Gastroesophageal sphincter (tissue), 4 donors: ENCODE measurements around the gene NOD1. TPM values are rescaled to one million over a fixed set of nuclear protein-coding genes. Genes with fewer than 3 reads are reported as not detected.

Source experiments
- ATAC-seq: fragments of 150-250 bp; one replicate; pipeline ENCODE4 v1.9.1; 2016; ENCODE audit warnings: mild to moderate bottlenecking, moderate library complexity
- H3K27ac ChIP-seq, 4 donors: fragments of 200-600 bp; sonication (generic) in 3 of 4; 1 replicate in 3 of 4; 2 replicates in 1 of 4; pipeline ENCODE4 v1.5.1; 2016 to 2019
- H3K27me3 ChIP-seq: fragments of 200-600 bp; sonication (generic); one replicate; pipeline ENCODE4 v1.5.1; 2019
- H3K36me3 ChIP-seq, 2 donors: fragments of 200-600 bp; sonication (generic); one replicate each; pipeline ENCODE4 v1.5.1; 2019; ENCODE audit warnings: control low read depth in 1 of 2
- H3K4me1 ChIP-seq, 3 donors: fragments of 200-600 bp; sonication (generic); 1 replicate in 2 of 3; 2 replicates in 1 of 3; pipeline ENCODE4 v1.5.1; 2016 to 2019; ENCODE audit warnings: control low read depth in 2 of 3
- H3K4me3 ChIP-seq, 2 donors: fragments of 200-600 bp; sonication (generic); one replicate each; pipeline ENCODE4 v1.5.1; 2019; ENCODE audit warnings: mild to moderate bottlenecking in 1 of 2, moderate library complexity in 1 of 2
- H3K9me3 ChIP-seq, 3 donors: fragments of 200-600 bp; sonication (generic); one replicate each; pipeline ENCODE4 v1.5.1; 2017 to 2019; ENCODE audit warnings: control low read depth in 2 of 3
- CTCF ChIP-seq, 4 experiments: fragments of 200-600 bp in 2 of 4; fragments of 450-650 bp in 2 of 4; sonication (generic) in 1 of 4; IDR thresholded peaks; one replicate each; pipeline ENCODE4 v1.5.1; 2017 to 2019; ENCODE audit warnings: antibody characterized with exemption in 4 of 4, mild to moderate bottlenecking in 2 of 4, moderate library complexity in 2 of 4
- EP300 ChIP-seq: sonication (generic); formaldehyde crosslinking; IDR thresholded peaks from one replicate; pipeline ENCODE4 v1.6.1; 2017; ENCODE audit warnings: antibody characterized with exemption, mild to moderate bottlenecking
- POLR2A ChIP-seq, 2 donors: fragments of 450-650 bp; IDR thresholded peaks; one replicate each; pipeline ENCODE4 v1.6.1; 2017; ENCODE audit warnings: antibody characterized with exemption in 2 of 2, mild to moderate bottlenecking in 2 of 2, moderate library complexity in 1 of 2
- POLR2AphosphoS5 ChIP-seq: sonication (generic); formaldehyde crosslinking; IDR thresholded peaks from one replicate; pipeline ENCODE4 v1.6.1; 2017; ENCODE audit warnings: antibody characterized with exemption
- WGBS, 2 donors: methylation state at CpG; one replicate each; pipeline ENCODE4 v1.1.5; 2018; ENCODE audit warnings: low coverage in 1 of 2; 5-methylcytosine and 5-hydroxymethylcytosine counted together
- total RNA-seq, 4 donors: library from RNA; depleted of rRNA; stranded (reverse); fragments of >200 nt; gene quantifications; one replicate each; pipeline ENCODE4 v1.1.0, GENCODE V29; 2016

Gene NOD1
- total RNA-seq, 4 donors from 2014 or later: 10.3 to 28.1 (median 16.9) TPM

DNA sequence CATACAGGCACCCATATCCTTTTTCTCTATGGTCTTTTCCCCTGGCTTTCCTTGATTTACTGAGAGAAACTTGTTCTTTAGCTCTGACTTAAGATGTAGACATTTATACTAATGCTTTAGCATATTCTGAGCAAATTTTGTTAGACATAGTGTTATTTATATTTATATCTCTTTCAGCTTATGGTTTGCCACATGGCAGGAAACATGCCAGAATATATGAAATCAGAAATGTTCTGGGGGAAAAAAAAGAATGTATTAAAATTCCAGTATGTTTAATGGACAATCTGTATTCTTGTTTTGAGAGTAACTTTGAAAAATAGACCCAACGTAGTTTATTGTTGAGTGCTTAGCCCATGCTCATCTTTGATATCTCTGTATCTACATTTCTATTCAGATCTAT, 36.2 kb upstream of the NOD1 start:
- TF ChIP-seq POLR2A (IDR thresholded peaks at IDR 0.05) (no peak), CTCF (IDR thresholded peaks at IDR 0.05) (no peak)
- Histone ChIP-seq H3K4me3 (no peak overlapping the region), H3K27ac (no peak overlapping the region), H3K36me3 (peaks cover 0 to 8% of the 10 kb centered on the region in 2 donors), H3K27me3 (no peaks in the 10 kb centered on the region), H3K9me3 (no peaks in the 10 kb centered on the region), H3K4me1 (no peaks in the 10 kb centered on the region)
- no peak for ATAC-seq
- WGBS, 2 donors: 100% methylated on average over 1 of the region's 1 CpG; no CpG with 5 or more reads in 1 of the 2 donors

GRCh38 chr7:30514177-30514576, 35.6 kb upstream of the NOD1 start:
- no peaks in the 10 kb centered on the region for H3K9me3 ChIP-seq
- H3K4me1 ChIP-seq: no peaks in the 10 kb centered on the region
- H3K27ac ChIP-seq: no peak overlapping the region
- no peak for ATAC-seq
- no peak overlapping the region for H3K4me3 ChIP-seq
- no peaks in the 10 kb centered on the region for H3K27me3 ChIP-seq
- TF ChIP-seq POLR2A (IDR thresholded peaks at IDR 0.05) (no peak), CTCF (IDR thresholded peaks at IDR 0.05) (no peak), EP300 (no peak), POLR2AphosphoS5 (no peak)
- peaks cover 0 to 8% of the 10 kb centered on the region in 2 donors for H3K36me3 ChIP-seq
- 65 to 70% methylated on average over 3 of the region's 3 CpGs for WGBS, 2 donors

GRCh38 chr7:30513762-30514161, 35.2 kb upstream of the NOD1 start:
- ATAC-seq: no peak
- peaks cover 0 to 8% of the 10 kb centered on the region in 2 donors for H3K36me3 ChIP-seq
- no peaks in the 10 kb centered on the region for H3K4me1 ChIP-seq
- H3K9me3 ChIP-seq: no peaks in the 10 kb centered on the region
- no peaks in the 10 kb centered on the region for H3K27me3 ChIP-seq
- 88 to 90% methylated on average over 2 of the region's 2 CpGs for WGBS, 2 donors
- no peak for TF ChIP-seq EP300
- no peak for TF ChIP-seq CTCF (IDR thresholded peaks at IDR 0.05)
- no peak for TF ChIP-seq POLR2A (IDR thresholded peaks at IDR 0.05)
- no peak for TF ChIP-seq POLR2AphosphoS5
- no peak overlapping the region for H3K27ac ChIP-seq
- no peak overlapping the region for H3K4me3 ChIP-seq

DNA sequence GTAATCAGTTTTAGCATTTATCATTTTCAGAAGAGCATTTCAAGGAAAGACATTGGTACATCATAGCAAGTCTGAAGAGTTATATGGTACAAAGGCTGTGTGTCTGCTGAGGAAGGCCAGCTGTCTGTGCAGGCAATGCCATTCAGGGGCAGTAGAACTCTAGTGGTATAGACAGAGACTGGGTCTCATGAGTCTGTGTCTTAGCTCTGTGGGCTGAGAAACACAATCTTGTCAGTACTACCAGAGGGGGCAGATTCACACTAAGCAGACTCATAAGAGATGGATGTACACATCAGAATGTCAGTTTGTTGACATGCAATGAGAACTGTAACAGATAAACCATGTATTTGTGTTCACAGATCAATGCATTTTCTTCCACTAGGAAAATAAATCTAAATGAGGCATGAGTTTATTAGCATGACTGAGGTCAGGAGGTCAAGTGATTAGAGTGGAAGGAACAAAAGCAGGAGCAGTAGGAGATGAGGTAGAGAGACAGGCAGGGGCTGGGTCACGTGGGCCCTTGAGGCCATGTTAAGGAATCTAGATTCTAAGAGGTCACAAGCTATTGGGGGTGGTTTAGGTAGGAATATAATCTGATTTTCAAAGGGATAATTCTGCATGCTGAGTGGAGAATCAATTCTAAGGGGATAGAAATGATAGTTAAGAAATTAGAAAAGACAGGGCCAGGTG, 33.5 kb upstream of the NOD1 start:
- H3K9me3 ChIP-seq: no peaks in the 10 kb centered on the region
- no peak overlapping the region for H3K4me3 ChIP-seq
- ATAC-seq: no peak
- no peak for TF ChIP-seq POLR2A (IDR thresholded peaks at IDR 0.05)
- no peak for TF ChIP-seq EP300
- no peak for TF ChIP-seq CTCF (IDR thresholded peaks at IDR 0.05)
- no peak for TF ChIP-seq POLR2AphosphoS5
- no peaks in the 10 kb centered on the region for H3K4me1 ChIP-seq
- no peaks in the 10 kb centered on the region for H3K27me3 ChIP-seq
- no peak overlapping the region for H3K27ac ChIP-seq
- H3K36me3 ChIP-seq: peaks cover 0 to 2% of the 10 kb centered on the region in 2 donors
- WGBS, 2 donors: 76 to 100% methylated on average over 1 of the region's 1 CpG

- Histone ChIP-seq H3K4me1 (no peaks in the 10 kb centered on the region), H3K36me3 (no peaks in the 10 kb centered on the region), H3K9me3 (no peaks in the 10 kb centered on the region), H3K4me3 (no peak overlapping the region), H3K27me3 (no peaks in the 10 kb centered on the region), H3K27ac (no peak overlapping the region)
- ATAC-seq: no peak
- WGBS, 2 donors: 78 to 83% methylated on average over 2 of the region's 2 CpGs
- TF ChIP-seq EP300: no peak
- TF ChIP-seq CTCF (IDR thresholded peaks at IDR 0.05): no peak
- no peak for TF ChIP-seq POLR2A (IDR thresholded peaks at IDR 0.05)
- TF ChIP-seq POLR2AphosphoS5: no peak
These were observed 32.9 kb upstream of the NOD1 start for GRCh38 chr7:30511494-30511893.
